ENCODE results near the gene AUTS2.

- no peak for TF ChIP-seq YY1 (IDR thresholded peaks at IDR 0.05)
- TF ChIP-seq CTCF (IDR thresholded peaks at IDR 0.05; ENCODE audit: low read depth, low read length, missing input control) = no peak
- TF ChIP-seq GABPA (IDR thresholded peaks at IDR 0.05 in 1 of 2, conservative IDR thresholded peaks at IDR 0.05 in 1 of 2) = no peak
- TF ChIP-seq REST (IDR thresholded peaks at IDR 0.05) = no peak
- TF ChIP-seq ATF3 (IDR thresholded peaks at IDR 0.05) = no peak
- TF ChIP-seq NR2F2 (IDR thresholded peaks at IDR 0.05) = no peak
- TF ChIP-seq ZBTB33 (IDR thresholded peaks at IDR 0.05) = no peak
- no peak for TF ChIP-seq SP1 (IDR thresholded peaks at IDR 0.05)
- no peak for TF ChIP-seq JUND (IDR thresholded peaks at IDR 0.05)
- TF ChIP-seq RAD21 (IDR thresholded peaks at IDR 0.05) = no peak
- TF ChIP-seq MAX (IDR thresholded peaks at IDR 0.05) = no peak
Observed at GRCh38 chr7:70590126-70590854, 992.0 kb downstream of the AUTS2 start.
